LNCaP clone FGC (cell line): ENCODE measurements around the gene BTBD9.
"Not testable (repeated sequence)": the region's sequence is repeated elsewhere in the genome, so short reads cannot be mapped to it uniquely, and the experiment has no call there.

Experiments used
- DNase-seq: peaks from one replicate; pipeline ENCODE4 v3.0.0-alpha.2; 2011; ENCODE audit warnings: low read depth
- H3K4me3 ChIP-seq: 2 replicates; pipeline ENCODE4 v1.5.1; 2011; ENCODE audit warnings: mild to moderate bottlenecking, low read depth, low read length, control low read depth
- CTCF ChIP-seq: IDR thresholded peaks from 2 replicates; pipeline ENCODE4 v1.5.1; 2012; ENCODE audit warnings: mild to moderate bottlenecking; ENCODE audit not compliant: control insufficient read depth, insufficient read depth; ENCODE audit errors: extremely low read depth

Gene BTBD9

DNA sequence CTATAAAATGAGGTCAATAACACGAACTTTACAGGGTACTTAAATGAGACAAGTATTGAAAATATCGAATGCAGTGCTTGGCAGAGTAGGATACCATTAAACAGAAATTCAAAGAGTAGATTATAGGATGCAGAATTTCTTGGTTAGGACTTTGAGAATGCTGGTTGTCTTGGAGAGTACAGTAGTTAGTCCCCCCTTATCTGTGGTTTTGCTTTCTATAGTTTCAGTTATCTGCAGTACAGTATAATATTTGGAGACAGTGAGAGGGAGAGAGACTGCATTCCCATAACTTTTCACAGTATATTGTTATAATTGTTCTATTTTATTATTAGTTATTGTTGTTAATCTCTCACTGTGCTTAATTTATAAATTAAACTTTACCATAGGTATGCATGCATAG, 290.5 kb downstream of the BTBD9 start:
- no peak overlapping the region for H3K4me3 ChIP-seq
- no peak for DNase-seq
- TF ChIP-seq CTCF, result no peak

GRCh38 chr6:38348371-38348770, 291.4 kb downstream of the BTBD9 start:
- TF ChIP-seq CTCF, result no peak
- DNase-seq, result no peak
- H3K4me3 ChIP-seq, result no peak overlapping the region

DNA sequence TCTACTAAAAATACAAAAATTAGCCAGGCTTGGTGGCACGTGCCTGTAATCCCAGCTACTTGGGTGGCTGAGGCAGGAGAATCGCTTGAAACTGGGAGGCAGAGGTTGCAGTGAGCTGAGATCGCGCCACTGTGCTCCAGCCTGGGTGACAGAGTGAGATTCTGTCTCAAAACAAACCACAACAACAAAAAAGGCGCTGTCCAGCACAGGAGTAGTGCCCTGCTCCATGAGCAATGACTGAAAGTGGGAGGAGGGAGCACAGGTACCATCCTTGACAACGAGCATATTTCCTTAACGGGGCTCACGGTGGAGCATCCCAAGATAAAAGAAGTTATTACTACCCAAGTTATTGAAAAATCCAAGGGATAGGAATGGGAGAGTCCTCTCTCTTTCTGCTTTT, 291.9 kb downstream of the BTBD9 start:
- not testable (repeated sequence) for DNase-seq, H3K4me3 ChIP-seq

DNA sequence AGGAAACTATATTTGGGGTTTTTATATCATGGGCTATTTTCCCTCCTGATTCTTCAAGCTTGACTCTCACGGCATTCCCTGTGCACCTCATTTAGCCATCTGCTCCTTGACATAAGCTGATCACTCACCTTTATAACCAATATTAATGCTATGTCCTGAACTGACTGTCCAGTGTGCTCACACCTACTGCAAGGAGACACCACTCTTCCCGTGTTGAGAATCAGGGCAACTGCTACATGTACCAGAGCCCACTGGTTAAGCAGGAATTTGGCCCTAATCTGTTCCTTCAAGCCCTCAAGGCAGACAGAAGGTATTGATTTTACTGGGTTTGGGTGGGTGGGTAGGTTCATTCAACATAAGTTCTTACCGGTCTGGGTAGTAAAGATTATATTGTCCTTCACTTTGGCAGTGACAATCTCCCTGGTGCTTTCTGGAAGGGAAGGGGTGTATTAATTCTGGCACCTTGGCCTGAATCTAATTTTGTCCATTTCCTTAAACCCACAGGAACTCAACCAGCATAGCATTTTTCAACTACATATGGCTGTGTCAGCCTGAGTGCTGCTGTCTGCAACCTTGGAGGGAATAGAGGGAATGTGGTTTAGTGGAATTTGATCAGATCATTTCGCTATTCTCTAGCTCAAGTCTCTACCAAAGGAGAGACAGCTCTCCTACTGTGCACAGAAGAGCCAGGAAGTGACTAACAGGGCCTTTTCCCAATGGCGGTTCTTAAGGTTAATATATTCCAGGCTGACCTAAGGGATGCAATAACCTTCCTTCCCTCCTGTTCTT, 293.2 kb downstream of the BTBD9 start:
- no peak overlapping the region for H3K4me3 ChIP-seq
- no peak for DNase-seq
- no peak for TF ChIP-seq CTCF

DNA sequence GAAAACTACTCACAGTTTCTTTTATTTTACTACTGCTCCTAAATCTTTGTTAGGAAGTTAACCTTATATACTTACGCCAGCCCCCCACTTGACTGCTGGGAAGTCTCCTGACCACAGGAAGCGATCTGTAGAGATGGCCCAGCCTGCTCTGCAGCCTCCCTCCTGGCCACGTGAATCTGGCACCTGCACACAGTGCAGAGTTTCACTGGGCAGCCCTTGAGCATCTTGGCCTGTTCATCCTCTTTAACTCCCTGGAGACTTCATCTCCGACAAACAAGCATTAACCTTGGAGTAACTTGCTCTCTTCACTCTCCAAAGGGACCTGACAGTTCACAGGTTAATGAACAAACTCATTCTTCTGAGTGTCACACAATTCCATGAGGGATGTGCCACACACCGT, 294.1 kb downstream of the BTBD9 start:
- no peak for DNase-seq
- no peak overlapping the region for H3K4me3 ChIP-seq
- TF ChIP-seq CTCF, result no peak

GRCh38 chr6:38341496-38341895, 298.2 kb downstream of the BTBD9 start:
- H3K4me3 ChIP-seq, result no peak overlapping the region
- TF ChIP-seq CTCF, result no peak
- no peak for DNase-seq

- TF ChIP-seq CTCF, result no peak
- H3K4me3 ChIP-seq, result no peak overlapping the region
- DNase-seq, result no peak
Observed at GRCh38 chr6:38339914-38340313, 299.8 kb downstream of the BTBD9 start.
